ENCODE data around the gene SHOX.

Gene SHOX

DNA sequence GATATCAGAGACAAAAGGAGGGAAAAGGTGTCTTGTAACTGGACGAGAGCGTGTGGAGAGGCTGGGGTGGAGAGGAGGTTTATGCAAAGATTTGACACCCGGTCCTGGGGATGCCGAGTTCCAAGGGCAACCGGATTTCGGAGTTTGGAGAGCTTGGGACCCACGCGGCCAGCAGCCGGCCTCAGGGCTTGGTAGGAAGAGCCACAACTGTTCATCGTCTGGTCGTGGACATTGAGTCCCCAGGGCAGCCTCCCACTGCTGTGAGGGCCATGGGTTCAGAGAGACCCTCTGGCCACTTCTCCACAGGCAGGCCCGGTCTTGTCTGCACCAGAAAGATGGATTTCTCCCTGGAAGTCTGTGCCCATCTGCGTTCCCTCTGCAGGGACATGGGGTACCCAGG is 46.8 kb downstream of the SHOX start:
- H3K4me3 ChIP-seq (replicated peaks; ENCODE audit: low read depth, low read length): no peak overlapping the region
- no peak for DNase-seq (ENCODE audit: low read depth)
- TF ChIP-seq, protein P1, sequence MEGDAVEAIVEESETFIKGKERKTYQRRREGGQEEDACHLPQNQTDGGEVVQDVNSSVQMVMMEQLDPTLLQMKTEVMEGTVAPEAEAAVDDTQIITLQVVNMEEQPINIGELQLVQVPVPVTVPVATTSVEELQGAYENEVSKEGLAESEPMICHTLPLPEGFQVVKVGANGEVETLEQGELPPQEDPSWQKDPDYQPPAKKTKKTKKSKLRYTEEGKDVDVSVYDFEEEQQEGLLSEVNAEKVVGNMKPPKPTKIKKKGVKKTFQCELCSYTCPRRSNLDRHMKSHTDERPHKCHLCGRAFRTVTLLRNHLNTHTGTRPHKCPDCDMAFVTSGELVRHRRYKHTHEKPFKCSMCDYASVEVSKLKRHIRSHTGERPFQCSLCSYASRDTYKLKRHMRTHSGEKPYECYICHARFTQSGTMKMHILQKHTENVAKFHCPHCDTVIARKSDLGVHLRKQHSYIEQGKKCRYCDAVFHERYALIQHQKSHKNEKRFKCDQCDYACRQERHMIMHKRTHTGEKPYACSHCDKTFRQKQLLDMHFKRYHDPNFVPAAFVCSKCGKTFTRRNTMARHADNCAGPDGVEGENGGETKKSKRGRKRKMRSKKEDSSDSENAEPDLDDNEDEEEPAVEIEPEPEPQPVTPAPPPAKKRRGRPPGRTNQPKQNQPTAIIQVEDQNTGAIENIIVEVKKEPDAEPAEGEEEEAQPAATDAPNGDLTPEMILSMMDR (IDR thresholded peaks at IDR 0.05; ENCODE audit: low read length, missing control alignments): no peak

DNA sequence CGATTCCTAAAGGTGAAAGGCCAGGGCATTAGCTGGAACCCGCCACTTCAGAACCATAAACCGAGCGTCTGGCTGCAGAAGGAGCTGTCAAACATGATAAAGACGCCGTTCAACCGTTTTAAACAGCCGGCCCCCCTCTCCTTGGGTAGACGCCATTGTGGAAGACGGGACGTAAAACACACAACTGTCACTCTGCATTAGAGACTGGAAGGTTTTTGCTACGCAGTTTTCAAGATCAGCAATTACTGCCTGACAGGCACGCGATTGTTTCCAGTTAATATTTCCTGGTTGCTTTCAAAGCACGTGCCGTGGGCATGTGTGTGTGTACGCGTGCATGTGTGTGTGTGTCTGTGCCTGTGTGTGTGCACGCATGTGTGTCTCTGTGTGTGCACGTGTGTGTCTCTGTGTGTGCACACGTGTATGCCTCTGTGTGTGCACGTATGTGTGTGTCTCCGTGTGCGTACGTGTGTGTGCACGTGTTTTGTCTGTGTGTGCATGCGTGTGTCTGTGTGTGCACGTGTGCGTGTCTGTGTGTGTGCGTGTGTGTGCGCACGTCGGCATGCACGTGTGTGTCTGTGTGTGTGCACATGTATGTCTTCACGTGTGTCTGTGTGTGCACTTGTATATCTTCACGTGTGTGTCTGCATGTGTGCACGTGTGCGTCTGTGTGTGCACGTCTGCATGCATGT is 48.8 kb downstream of the SHOX start:
- DNase-seq (ENCODE audit: low read depth): no peak
- H3K4me3 ChIP-seq (replicated peaks; ENCODE audit: low read depth, low read length): no peak overlapping the region
- TF ChIP-seq, protein P1 (IDR thresholded peaks at IDR 0.05; ENCODE audit: low read length, missing control alignments): no peak

DNA sequence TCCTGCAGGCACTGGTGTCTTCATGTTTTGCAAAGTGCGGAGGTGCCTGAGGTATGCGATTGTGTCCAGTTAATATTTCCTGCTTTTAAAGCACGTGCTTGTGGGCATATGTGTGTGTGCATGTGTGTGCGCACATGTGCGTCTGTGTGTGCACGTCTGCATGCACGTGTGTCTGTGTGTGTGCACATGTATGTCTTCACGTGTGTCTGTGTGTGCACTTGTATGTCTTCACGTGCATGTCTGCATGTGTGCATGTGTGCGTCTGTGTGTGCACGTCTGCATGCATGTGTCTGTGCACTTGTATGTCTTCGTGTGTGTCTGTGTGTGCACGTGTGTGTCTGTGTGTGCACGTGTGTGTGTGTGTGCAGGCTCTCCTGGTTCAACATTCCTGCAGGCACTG is 49.5 kb downstream of the SHOX start:
- TF ChIP-seq, protein P1 (IDR thresholded peaks at IDR 0.05; ENCODE audit: low read length, missing control alignments): no peak

DNA sequence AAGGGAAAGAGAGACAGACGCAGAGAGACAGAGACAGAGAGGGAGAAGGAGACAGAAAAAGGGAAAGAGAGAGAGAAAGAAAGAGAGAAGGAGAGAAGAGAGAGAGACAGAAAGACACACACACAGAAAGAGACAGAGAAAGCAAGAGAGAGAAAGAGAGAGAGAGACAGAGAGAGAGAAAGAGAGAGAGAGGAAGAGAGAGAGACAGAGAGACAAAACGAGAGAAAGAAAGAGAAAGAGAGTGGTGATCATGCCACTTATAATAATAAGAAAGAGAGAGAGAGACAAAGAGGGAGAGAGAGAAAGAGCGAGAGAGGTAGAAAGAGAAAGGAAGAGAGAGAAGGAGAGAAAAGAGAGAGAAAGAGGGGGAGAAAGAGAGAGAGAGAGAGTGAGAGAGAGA is 51.4 kb downstream of the SHOX start:
- H3K4me3 ChIP-seq (replicated peaks; ENCODE audit: low read depth, low read length): no peak overlapping the region
- DNase-seq (ENCODE audit: low read depth): no peak
- TF ChIP-seq, protein P1 (IDR thresholded peaks at IDR 0.05; ENCODE audit: low read length, missing control alignments): no peak

More for the DNA sequence above, 49.5 kb downstream of the SHOX start:
- no peak for DNase-seq (ENCODE audit: low read depth)
- no peak overlapping the region for H3K4me3 ChIP-seq (replicated peaks; ENCODE audit: low read depth, low read length)

DNA sequence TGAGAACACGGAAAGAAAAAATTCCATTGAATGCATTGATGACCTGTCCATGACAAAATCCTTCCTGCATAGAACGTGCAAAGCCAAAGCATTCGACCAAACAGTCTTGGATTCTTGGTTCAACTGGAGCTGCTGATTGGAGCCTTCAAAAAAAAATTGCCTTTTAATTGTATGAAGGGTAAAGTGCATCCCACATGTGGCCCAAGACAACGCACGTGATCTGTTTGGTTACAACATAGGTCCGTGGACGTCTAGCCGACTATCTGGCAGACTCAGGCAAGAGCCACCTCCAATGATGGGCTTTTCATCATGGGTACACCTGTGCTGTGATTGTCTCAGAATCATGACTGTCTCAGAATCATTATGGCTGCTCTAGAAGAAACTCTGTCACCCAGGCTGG is 52.3 kb downstream of the SHOX start:
- no peak overlapping the region for H3K4me3 ChIP-seq (replicated peaks; ENCODE audit: low read depth, low read length)
- TF ChIP-seq, protein P1 (IDR thresholded peaks at IDR 0.05; ENCODE audit: low read length, missing control alignments): no peak
- DNase-seq (ENCODE audit: low read depth): no peak

DNA sequence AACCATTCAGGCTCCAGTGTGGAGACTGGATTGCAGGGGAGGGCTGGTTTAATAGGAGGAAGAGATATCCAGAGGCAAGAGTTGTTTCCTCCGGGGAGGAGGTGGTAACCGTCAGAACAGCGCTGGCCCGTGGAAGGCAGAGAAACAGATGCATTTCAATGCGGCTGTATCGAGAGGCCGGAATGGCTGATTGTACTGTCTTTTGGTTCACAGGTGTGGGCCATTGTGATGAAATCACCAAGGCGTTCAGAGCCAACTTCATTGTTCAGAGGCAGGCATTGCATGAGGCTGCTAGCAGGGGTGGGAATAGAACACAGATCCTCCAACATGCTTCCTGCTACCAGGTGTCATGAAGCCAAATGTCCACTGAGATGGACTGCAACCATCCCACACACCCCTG is 53.0 kb downstream of the SHOX start:
- TF ChIP-seq, protein P1 (IDR thresholded peaks at IDR 0.05; ENCODE audit: low read length, missing control alignments): no peak
- no peak overlapping the region for H3K4me3 ChIP-seq (replicated peaks; ENCODE audit: low read depth, low read length)
- no peak for DNase-seq (ENCODE audit: low read depth)

All from fibroblast of pulmonary artery (primary cell).